ENCODE measurements around the gene LAMTOR5.
A peak's percentile ranks its signal among the peaks of the same experiment; 100 is the strongest.
"Not testable (repeated sequence)": the region's sequence is repeated elsewhere in the genome, so short reads cannot be mapped to it uniquely, and the experiment has no call there.

The LAMTOR5 gene

GRCh38 chr1:110425612-110426152 is 18.2 kb upstream of the LAMTOR5 start:
- Histone ChIP-seq H3K9me3 (ENCODE audit: severe bottlenecking) (no peaks in the 10 kb centered on the region), H3K4me3 (ENCODE audit: low read depth, low read length) (no peak overlapping the region; the same call in 1 of the 2 replicates), H3K27me3 (ENCODE audit: insufficient read depth, low read depth, severe bottlenecking) (no peaks in the 10 kb centered on the region), H3K36me3 (no peaks in the 10 kb centered on the region), H3K27ac (peak overlapping the region; percentile 5; the same call in 1 of the 2 replicates)
- no peak for DNase-seq
- no peak for TF ChIP-seq CTCF (IDR thresholded peaks at IDR 0.05; ENCODE audit: low read depth, low read length)

DNA sequence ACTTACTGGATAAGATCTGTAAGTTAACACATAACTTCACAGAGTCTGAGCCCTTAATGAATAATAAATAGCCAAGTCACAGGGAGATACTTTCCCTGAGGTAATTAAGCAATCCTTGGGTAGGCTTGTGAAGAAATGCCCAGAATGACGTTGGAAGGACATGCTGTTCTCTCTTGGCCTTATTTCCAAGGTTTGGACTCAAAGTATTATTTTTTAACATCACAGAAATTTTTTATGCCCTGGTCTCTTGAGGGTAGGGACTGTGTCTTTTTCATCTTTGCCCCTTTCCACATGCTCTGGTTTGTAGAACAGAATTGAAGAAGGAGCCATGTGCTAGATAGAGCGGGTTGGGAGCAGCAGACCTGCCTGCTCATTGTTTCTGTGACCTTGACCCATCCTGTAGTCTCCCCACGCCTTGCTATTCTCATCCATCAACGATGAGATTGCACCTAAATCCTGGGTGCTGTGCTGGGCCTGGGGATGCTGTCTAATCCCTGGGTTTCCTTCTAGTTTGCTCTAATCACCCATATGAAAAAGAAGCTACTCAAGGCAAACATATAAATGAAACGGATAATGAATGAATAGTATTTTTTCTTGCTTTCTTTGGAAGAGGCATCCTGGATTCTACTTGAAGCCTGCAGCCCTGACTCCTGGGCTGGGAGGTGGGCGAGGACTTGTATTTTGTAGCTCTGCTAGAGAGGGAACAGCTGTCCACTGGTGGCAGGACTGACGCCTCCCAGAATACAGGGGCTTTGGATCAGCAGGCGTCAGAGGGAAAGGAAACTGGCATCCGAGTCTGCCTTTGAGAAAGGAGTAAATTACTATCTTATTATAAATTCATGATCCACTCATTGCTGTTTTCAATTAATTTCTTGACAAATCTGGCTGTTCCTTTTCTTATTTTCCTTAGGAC is 17.5 kb upstream of the LAMTOR5 start:
- Histone ChIP-seq H3K36me3 (no peaks in the 10 kb centered on the region), H3K27ac (peak overlapping the region; percentile 5; the same call in 1 of the 2 replicates), H3K4me3 (ENCODE audit: low read depth, low read length) (no peak overlapping the region; the same call in 1 of the 2 replicates), H3K9me3 (ENCODE audit: severe bottlenecking) (no peaks in the 10 kb centered on the region), H3K27me3 (ENCODE audit: insufficient read depth, low read depth, severe bottlenecking) (no peaks in the 10 kb centered on the region)
- TF ChIP-seq CTCF (IDR thresholded peaks at IDR 0.05; ENCODE audit: low read depth, low read length), result no peak
- DNase-seq, result peak; percentile 32

- DNase-seq, result no peak
- Histone ChIP-seq H3K27me3 (ENCODE audit: insufficient read depth, low read depth, severe bottlenecking) (no peaks in the 10 kb centered on the region), H3K36me3 (no peaks in the 10 kb centered on the region), H3K27ac (no peak overlapping the region), H3K4me3 (ENCODE audit: low read depth, low read length) (no peak overlapping the region), H3K9me3 (ENCODE audit: severe bottlenecking) (no peaks in the 10 kb centered on the region)
- no peak for TF ChIP-seq CTCF (IDR thresholded peaks at IDR 0.05; ENCODE audit: low read depth, low read length)
These were observed 13.6 kb upstream of the LAMTOR5 start for GRCh38 chr1:110420874-110421793.

DNA sequence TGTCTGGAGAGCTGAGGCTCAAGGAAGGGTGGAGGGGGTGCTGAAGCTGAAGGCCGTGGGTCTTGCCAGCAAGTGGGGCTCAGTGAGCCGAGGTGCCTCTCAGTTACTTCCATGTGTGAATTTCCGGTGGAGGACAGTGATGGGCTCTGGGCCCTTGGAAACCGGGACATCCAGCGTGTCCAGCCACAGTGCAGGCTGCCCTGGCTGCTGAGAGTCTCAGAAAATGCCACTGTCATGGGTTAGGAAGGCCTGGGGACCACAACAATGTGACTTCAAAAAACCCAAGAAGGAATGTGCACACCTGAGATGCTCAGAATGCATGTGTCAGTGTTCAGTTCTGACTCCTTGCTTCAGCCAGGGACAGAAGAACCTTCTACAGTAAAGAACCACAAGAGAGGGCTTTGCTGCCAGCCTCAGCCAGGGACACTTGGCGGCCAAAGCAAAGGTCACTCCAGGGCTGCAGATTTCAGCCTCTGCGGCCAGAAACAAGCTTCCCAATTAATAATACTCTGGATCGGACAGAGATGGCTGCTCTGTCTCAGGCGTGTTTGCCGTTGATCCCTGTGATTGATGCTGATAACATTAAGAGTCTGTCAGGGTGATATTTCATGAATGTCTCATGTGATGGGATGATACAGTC is 12.6 kb upstream of the LAMTOR5 start:
- H3K9me3 ChIP-seq (ENCODE audit: severe bottlenecking), result no peaks in the 10 kb centered on the region
- no peaks in the 10 kb centered on the region for H3K36me3 ChIP-seq
- no peak overlapping the region for H3K27ac ChIP-seq
- no peak for DNase-seq
- H3K27me3 ChIP-seq (ENCODE audit: insufficient read depth, low read depth, severe bottlenecking), result no peaks in the 10 kb centered on the region
- no peak for TF ChIP-seq CTCF (IDR thresholded peaks at IDR 0.05; ENCODE audit: low read depth, low read length)
- no peak overlapping the region for H3K4me3 ChIP-seq (ENCODE audit: low read depth, low read length)

GRCh38 chr1:110418729-110419128 is 11.2 kb upstream of the LAMTOR5 start:
- H3K27me3 ChIP-seq (ENCODE audit: insufficient read depth, low read depth, severe bottlenecking), result no peaks in the 10 kb centered on the region
- H3K9me3 ChIP-seq (ENCODE audit: severe bottlenecking), result no peaks in the 10 kb centered on the region
- H3K4me3 ChIP-seq (ENCODE audit: low read depth, low read length), result no peak overlapping the region
- no peak for TF ChIP-seq CTCF (IDR thresholded peaks at IDR 0.05; ENCODE audit: low read depth, low read length)
- DNase-seq, result no peak
- no peak overlapping the region for H3K27ac ChIP-seq
- H3K36me3 ChIP-seq, result no peaks in the 10 kb centered on the region

DNA sequence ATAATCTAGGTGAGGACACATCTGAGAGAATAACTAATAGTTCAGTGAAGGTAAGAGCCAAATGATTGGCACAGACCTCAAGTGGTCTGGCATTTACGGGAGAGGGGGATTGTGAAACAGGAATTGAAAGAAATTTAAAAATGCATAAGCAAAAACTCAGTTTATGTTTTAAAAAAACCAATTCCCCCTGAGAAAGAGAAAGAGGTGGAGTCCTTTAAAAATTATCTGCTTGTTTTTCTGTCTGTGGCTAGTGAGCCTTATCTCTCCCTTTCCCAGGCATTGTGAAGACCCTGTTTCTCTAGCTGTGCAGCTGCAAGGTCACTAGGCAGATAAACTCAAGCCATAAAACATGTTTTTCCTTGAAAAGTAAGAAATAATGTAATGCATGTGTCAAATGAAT is 5.6 kb upstream of the LAMTOR5 start:
- not testable (repeated sequence) for H3K27ac ChIP-seq; H3K9me3 ChIP-seq (ENCODE audit: severe bottlenecking); H3K27me3 ChIP-seq (ENCODE audit: insufficient read depth, low read depth, severe bottlenecking); DNase-seq; H3K36me3 ChIP-seq; H3K4me3 ChIP-seq (ENCODE audit: low read depth, low read length)

All from WERI-Rb-1 (cell line).